ENCODE data around the gene DPP4. TPM values are rescaled to one million over a fixed set of nuclear protein-coding genes. Genes with fewer than 3 reads are reported as not detected.

Gene DPP4
- total RNA-seq, 1 experiment from 2014 or later = 2.8 TPM

DNA sequence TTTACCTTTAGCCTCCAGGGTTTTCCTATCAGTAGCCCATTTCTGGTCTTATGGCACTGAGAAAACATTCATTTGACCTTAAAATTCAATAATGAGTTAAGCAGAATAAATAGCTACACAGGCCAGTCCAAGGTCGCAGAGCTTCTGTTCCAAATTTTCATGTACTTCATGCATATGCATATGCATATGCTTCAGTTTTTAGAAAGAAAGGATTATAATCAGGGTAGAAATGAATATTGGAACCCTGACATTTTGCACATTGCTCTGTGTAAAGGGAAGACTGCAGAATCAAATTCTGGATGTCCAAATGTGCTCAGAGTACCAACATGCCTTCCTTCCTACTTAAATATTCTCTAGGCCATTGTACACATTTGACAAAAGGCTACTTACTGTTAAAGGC lies 104.9 kb downstream of the DPP4 start:
- H3K4me1 ChIP-seq (ENCODE audit: insufficient read depth, low read length) = no peaks in the 10 kb centered on the region
- no peak overlapping the region for H2AK5ac ChIP-seq (ENCODE audit: insufficient read length, low read length)
- H2BK120ac ChIP-seq (ENCODE audit: low read depth, low read length, poor library complexity, severe bottlenecking) = no peak overlapping the region
- peaks cover 9 to 12% of the 10 kb centered on the region in 2 experiments for H3K4me1 Mint-ChIP-seq
- no peak overlapping the region for H3K4me3 Mint-ChIP-seq
- no peaks in the 10 kb centered on the region for H3K9me3 Mint-ChIP-seq
- H3K23ac ChIP-seq (ENCODE audit: insufficient read length, low read depth, low read length) = no peak overlapping the region
- H3K27ac Mint-ChIP-seq = no peak overlapping the region
- no peaks in the 10 kb centered on the region for H3K27me3 ChIP-seq (ENCODE audit: insufficient read depth, low read length)
- no peak overlapping the region for H2BK15ac ChIP-seq (ENCODE audit: low read depth, low read length)
- H3K56ac ChIP-seq (ENCODE audit: insufficient read length, low read depth, low read length) = no peak overlapping the region
- no peaks in the 10 kb centered on the region for H3K79me1 ChIP-seq (ENCODE audit: insufficient read depth, low read depth, low read length, poor library complexity, severe bottlenecking)
- H2BK20ac ChIP-seq (ENCODE audit: low read depth, low read length, poor library complexity, severe bottlenecking) = no peak overlapping the region
- no peaks in the 10 kb centered on the region for H3K36me3 Mint-ChIP-seq (ENCODE audit: insufficient read depth in 1 of 3, low read depth in 3 of 3)
- TF ChIP-seq, protein P1, sequence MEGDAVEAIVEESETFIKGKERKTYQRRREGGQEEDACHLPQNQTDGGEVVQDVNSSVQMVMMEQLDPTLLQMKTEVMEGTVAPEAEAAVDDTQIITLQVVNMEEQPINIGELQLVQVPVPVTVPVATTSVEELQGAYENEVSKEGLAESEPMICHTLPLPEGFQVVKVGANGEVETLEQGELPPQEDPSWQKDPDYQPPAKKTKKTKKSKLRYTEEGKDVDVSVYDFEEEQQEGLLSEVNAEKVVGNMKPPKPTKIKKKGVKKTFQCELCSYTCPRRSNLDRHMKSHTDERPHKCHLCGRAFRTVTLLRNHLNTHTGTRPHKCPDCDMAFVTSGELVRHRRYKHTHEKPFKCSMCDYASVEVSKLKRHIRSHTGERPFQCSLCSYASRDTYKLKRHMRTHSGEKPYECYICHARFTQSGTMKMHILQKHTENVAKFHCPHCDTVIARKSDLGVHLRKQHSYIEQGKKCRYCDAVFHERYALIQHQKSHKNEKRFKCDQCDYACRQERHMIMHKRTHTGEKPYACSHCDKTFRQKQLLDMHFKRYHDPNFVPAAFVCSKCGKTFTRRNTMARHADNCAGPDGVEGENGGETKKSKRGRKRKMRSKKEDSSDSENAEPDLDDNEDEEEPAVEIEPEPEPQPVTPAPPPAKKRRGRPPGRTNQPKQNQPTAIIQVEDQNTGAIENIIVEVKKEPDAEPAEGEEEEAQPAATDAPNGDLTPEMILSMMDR (conservative IDR thresholded peaks at IDR 0.05) = no peak
- H3K27ac ChIP-seq (ENCODE audit: insufficient read length, low read depth, low read length) = no peak overlapping the region
- H2AFZ ChIP-seq (ENCODE audit: low read length) = no peak overlapping the region
- H4K20me1 ChIP-seq (ENCODE audit: control insufficient read depth, insufficient read depth, insufficient read length) = no peaks in the 10 kb centered on the region
- H3K79me2 ChIP-seq (ENCODE audit: insufficient read depth, low read length) = no peaks in the 10 kb centered on the region
- H3K23me2 ChIP-seq (ENCODE audit: insufficient read length, low read depth, low read length, poor library complexity, severe bottlenecking) = no peaks in the 10 kb centered on the region
- H3K4me2 ChIP-seq (ENCODE audit: insufficient read depth, insufficient read length, low read length) = no peak overlapping the region
- WGBS (ENCODE audit: extremely low coverage, insufficient read length, low lambda C conversion rate) = no CpG with 5 or more reads among the region's 1 CpG
- H3T11ph ChIP-seq (ENCODE audit: low read length) = no peak overlapping the region
- no peak for DNase-seq
- H4K5ac ChIP-seq (ENCODE audit: insufficient read length, low read depth, low read length) = no peak overlapping the region
- no peak overlapping the region for H4K8ac ChIP-seq (replicated peaks; ENCODE audit: insufficient read length, low read depth, low read length)
- H4K91ac ChIP-seq (ENCODE audit: insufficient read length, low read depth, low read length) = no peak overlapping the region
- H3K14ac ChIP-seq (ENCODE audit: insufficient read depth, low read length) = no peak overlapping the region
- no peak overlapping the region for H2BK5ac ChIP-seq (ENCODE audit: insufficient read length, low read length)
- H2BK12ac ChIP-seq (ENCODE audit: insufficient read length, low read depth, low read length) = no peak overlapping the region
- no peaks in the 10 kb centered on the region for H3K27me3 Mint-ChIP-seq (ENCODE audit: low read depth)
- H3K9ac ChIP-seq (ENCODE audit: extremely low read depth, insufficient read length, low read length) = no peak overlapping the region
- H3K9me3 ChIP-seq (ENCODE audit: control insufficient read depth, low read depth, low read length) = no peaks in the 10 kb centered on the region
- H3K4ac ChIP-seq (ENCODE audit: low read depth, low read length) = no peak overlapping the region
- H3K18ac ChIP-seq (ENCODE audit: insufficient read length, low read depth, low read length) = no peak overlapping the region

Measured in H9 (cell line).